Activated CD4-positive, alpha-beta T cell treated with anti-CD3 and anti-CD28 coated beads, Interleukin-2, amount 10 ng/mL, durations not matched to agents 24 days and 14 days (primary cell): ENCODE results near the gene VIM. TPM values are rescaled to one million over a fixed set of nuclear protein-coding genes. Genes with fewer than 3 reads are reported as not detected.
A peak's percentile ranks its signal among the peaks of the same experiment; 100 is the strongest.

ENCODE experiments used
- DNase-seq: peaks from one replicate; pipeline ENCODE4 v3.0.0; 2022
- H3K27ac Mint-ChIP-seq: one replicate; pipeline ENCODE4 v1.8.0; 2022; ENCODE audit warnings: mild to moderate bottlenecking, mixed read lengths
- H3K27me3 Mint-ChIP-seq: one replicate; pipeline ENCODE4 v1.8.0; 2022; ENCODE audit warnings: mixed read lengths
- H3K36me3 Mint-ChIP-seq: one replicate; pipeline ENCODE4 v1.8.0; 2022; ENCODE audit warnings: low read depth, mild to moderate bottlenecking, mixed read lengths
- H3K4me1 Mint-ChIP-seq: one replicate; pipeline ENCODE4 v1.8.0; 2021; ENCODE audit warnings: mixed read lengths
- H3K4me3 Mint-ChIP-seq: one replicate; pipeline ENCODE4 v1.8.0; 2022; ENCODE audit warnings: mild to moderate bottlenecking, moderate library complexity, mixed read lengths
- H3K9me3 Mint-ChIP-seq: one replicate; pipeline ENCODE4 v1.8.0; 2021; ENCODE audit warnings: mixed read lengths
- intact Hi-C: fragments of 100-400 bp; cut with micrococcal nuclease; formaldehyde crosslinking; loops from one replicate; pipeline ENCODE4 v1.15.1; 2023
- total RNA-seq: library from RNA; stranded (reverse); gene quantifications from 2 replicates; pipeline ENCODE4 v1.2.3, GENCODE V29; 2022

The VIM gene
- total RNA-seq, 1 donor from 2014 or later = 178 TPM

DNA sequence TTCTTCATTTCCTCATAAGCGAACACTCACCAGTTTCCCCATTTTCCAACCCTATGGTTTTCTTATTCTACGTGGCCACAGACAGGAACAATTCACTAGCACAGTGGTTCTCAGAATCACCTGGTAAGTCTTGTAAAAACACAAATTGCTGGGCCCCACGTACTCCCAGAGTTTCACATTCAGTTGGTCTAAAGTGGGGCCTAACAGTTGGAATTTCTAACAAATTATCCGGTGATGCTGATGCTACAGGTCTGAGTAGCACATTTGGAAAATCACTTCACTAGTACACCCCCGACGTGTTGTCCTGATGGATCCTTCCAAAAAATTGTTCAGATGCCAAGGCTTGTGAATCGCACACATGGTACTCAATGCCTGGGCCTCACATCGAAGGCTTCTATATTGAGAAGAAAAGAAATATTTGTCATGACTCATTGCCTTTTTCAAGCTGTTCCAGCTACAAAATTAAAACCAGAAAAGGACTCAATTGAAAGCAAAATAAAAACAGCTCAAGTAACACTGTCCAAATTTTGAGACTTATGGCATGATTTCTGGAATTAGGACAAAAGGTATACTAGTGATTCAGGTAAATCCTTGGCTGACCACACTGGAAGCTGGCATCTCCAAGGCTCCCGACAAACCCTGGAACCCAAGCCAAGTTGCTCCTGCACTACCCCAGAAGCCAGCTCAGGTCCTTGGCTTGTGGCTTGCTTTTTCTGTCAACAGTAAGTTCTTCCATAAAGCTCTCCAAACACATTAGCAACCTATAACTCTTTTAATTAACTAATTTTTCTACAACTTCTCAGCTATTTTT is 12.9 kb upstream of the VIM start:
- H3K9me3 Mint-ChIP-seq = peaks cover 5% of the 10 kb centered on the region
- intact Hi-C loops = no loop called here

DNA sequence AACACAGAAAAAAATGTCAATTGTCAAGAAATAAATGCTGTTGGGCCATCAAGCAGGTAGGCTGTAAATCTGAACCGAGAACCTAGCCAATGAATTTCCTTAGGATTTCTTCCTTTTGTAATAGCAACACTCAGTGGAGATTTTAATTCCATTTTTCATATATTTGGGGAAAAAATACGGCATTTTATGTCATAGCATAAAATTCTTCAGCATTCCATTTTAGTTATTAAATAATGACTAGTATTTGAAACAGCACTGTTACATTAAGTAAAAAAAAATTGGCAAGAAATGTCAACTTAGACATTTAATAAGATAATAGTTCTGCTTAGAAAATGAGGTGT is 12.3 kb upstream of the VIM start:
- peaks cover 28% of the 10 kb centered on the region for H3K4me1 Mint-ChIP-seq
- H3K27me3 Mint-ChIP-seq = no peaks in the 10 kb centered on the region
- peaks cover 19% of the 10 kb centered on the region for H3K36me3 Mint-ChIP-seq
- intact Hi-C loops = loop anchor here (1.0 kb wide), 6 partner anchors 9 to 213 kb away; partner anchors contain the start of gene TRDMT1
- H3K9me3 Mint-ChIP-seq = peaks cover 5% of the 10 kb centered on the region
- H3K27ac Mint-ChIP-seq = peak overlapping the region; percentile 88
- DNase-seq = no peak
- H3K4me3 Mint-ChIP-seq = no peak overlapping the region

More for the DNA sequence above, 12.9 kb upstream of the VIM start:
- H3K27me3 Mint-ChIP-seq = no peaks in the 10 kb centered on the region
- peaks cover 27% of the 10 kb centered on the region for H3K4me1 Mint-ChIP-seq
- no peak overlapping the region for H3K4me3 Mint-ChIP-seq
- peaks cover 19% of the 10 kb centered on the region for H3K36me3 Mint-ChIP-seq
- peak; percentile 53 for DNase-seq
- no peak overlapping the region for H3K27ac Mint-ChIP-seq

DNA sequence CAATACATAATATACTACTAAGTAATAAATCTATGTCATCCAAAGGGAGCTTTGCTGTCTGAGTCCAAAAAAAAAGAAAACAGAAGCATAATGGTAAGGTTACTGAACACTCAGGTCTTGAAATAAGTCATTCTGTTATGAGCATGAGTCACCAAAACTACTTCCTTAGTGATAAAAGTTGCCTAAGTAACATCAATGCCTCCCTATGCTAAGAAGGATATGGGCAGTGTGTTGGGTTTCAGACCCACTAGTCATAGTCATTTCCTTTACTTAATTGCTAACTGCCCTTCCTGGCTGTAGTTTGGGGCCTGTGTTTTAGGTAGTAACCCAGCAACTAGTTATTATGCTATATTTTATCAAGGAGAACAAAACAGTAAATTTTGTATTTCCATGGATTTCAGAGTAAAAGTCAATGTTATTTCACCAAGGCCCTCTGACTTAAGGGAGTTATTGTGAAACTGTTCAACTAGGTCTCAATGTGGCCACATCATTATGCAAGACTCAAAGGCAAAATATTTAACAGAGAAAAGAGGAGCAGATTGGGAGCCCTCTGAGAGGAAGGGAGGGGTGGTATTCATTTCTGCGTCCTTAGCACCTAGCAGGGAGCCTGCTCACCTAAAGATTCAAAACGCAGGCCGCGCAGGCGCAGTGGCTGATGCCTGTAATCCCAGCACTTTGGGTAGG is 11.7 kb upstream of the VIM start:
- Mint-ChIP-seq H3K36me3 (peaks cover 19% of the 10 kb centered on the region), H3K27ac (peak overlapping the region; percentile 88), H3K4me3 (peak overlapping the region; percentile 8), H3K27me3 (no peaks in the 10 kb centered on the region), H3K9me3 (peaks cover 5% of the 10 kb centered on the region), H3K4me1 (peaks cover 32% of the 10 kb centered on the region)
- DNase-seq = peak; percentile 86
- intact Hi-C loops = loop anchor here (1.0 kb wide), 6 partner anchors 10 to 214 kb away; partner anchors contain the start of gene TRDMT1

DNA sequence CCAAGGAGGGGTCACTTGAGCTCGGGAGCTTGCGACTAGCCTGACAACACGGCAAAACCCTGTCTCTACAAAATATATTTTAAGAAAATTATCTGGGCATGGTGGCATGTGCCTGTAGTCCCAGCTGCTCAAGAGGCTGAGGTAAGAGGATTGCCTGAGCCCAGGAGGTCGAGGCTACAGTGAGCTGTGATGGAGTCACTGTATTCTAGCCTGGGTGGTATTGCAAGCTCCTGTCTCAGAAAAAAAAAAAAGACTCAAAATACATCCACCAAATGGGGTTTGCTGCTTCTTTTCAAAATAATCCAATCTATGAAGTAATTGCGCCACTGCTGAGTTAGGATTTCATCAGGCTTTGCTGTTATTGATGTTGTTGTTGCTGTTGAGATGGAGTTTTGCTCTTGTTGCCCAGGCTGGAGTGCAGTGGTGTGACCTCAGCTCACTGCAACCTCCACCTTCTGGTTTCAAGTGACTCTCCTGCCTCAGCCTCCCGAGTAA is 11.1 kb upstream of the VIM start:
- H3K9me3 Mint-ChIP-seq = peaks cover 5% of the 10 kb centered on the region
- H3K27ac Mint-ChIP-seq = peak overlapping the region; percentile 88
- DNase-seq = no peak
- intact Hi-C loops = loop anchor here (1.0 kb wide), 6 partner anchors 10 to 215 kb away; partner anchors contain the start of gene TRDMT1
- H3K36me3 Mint-ChIP-seq = peaks cover 19% of the 10 kb centered on the region
- peaks cover 32% of the 10 kb centered on the region for H3K4me1 Mint-ChIP-seq
- no peak overlapping the region for H3K4me3 Mint-ChIP-seq
- no peaks in the 10 kb centered on the region for H3K27me3 Mint-ChIP-seq

DNA sequence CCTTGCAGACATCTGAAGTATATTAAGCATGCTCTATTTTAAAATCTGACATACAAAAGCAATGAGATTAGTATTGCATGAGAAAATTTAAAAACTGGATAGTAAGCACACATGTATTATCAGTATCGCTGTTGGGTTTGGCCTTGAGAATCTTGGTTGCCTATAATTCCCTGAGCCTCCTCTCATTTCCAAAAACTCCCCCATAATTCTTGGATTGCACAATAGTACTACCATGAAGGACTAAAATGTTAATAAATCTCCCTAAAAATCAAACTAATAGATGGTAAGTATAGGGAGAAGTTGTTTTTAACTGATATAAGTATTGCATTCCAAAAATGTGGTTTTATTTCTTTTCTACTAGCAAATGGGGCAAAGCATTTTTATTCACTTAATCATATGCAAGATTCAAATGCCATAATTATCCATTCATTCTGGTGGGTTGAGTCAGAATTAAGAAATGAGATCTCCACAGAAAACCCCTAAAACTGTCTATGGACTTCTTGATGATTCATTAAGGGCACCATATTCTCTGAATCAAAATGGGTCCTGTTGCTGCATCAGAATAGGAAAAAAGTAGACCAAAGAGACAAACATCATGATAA is 10.3 kb upstream of the VIM start:
- DNase-seq = no peak
- no peak overlapping the region for H3K4me3 Mint-ChIP-seq
- peaks cover 30% of the 10 kb centered on the region for H3K4me1 Mint-ChIP-seq
- H3K27me3 Mint-ChIP-seq = no peaks in the 10 kb centered on the region
- peaks cover 5% of the 10 kb centered on the region for H3K9me3 Mint-ChIP-seq
- H3K36me3 Mint-ChIP-seq = peaks cover 15% of the 10 kb centered on the region
- H3K27ac Mint-ChIP-seq = peak overlapping the region; percentile 88
- intact Hi-C loops = no loop called here

DNA sequence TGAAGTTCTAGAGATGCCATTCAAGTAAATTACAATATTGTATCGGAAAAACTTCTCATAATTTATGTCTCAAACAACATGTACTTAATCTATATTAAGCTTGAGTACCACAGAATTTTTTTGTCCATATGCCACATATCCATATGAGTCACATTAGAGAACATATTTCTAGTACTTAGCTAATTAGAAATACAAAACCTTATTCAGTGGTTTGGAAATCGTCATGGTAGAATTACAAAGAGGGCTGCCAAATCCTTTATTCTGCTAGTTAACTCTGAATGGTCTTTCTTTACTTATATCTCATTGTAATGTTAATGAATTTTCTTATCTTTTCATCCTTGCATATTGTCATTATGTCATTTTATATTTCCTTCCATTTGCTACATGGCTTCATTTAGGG is 9.0 kb upstream of the VIM start:
- Mint-ChIP-seq H3K4me3 (no peak overlapping the region), H3K36me3 (peaks cover 16% of the 10 kb centered on the region), H3K9me3 (peaks cover 5% of the 10 kb centered on the region), H3K27ac (no peak overlapping the region), H3K4me1 (peaks cover 26% of the 10 kb centered on the region), H3K27me3 (peaks cover 2% of the 10 kb centered on the region)
- intact Hi-C loops = no loop called here
- no peak for DNase-seq

DNA sequence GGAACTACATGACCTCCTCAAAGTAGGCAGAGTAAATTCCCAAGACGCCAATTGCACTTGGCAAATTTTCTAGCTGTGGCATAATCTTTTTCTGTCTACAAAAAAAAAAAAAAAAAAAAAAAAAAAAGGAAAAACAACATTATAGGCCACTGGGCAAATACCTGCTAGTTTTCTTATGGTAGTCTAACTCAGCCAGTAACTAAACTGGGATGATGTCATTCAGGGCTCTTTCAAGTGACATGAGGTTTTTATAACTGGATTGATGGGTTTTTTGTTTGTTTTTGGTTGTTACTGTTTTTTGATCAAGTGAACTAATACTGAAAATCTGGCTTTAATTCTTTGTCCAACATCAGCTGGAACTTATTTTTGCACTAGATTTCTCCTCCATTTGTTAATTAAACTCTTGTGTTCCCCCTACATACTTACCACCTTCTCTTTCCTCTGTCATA is 7.4 kb upstream of the VIM start:
- intact Hi-C loops = no loop called here
- DNase-seq = no peak
- Mint-ChIP-seq H3K4me1 (peaks cover 22% of the 10 kb centered on the region), H3K27ac (no peak overlapping the region), H3K36me3 (peaks cover 19% of the 10 kb centered on the region), H3K27me3 (peaks cover 2% of the 10 kb centered on the region), H3K4me3 (no peak overlapping the region), H3K9me3 (peaks cover 5% of the 10 kb centered on the region)

DNA sequence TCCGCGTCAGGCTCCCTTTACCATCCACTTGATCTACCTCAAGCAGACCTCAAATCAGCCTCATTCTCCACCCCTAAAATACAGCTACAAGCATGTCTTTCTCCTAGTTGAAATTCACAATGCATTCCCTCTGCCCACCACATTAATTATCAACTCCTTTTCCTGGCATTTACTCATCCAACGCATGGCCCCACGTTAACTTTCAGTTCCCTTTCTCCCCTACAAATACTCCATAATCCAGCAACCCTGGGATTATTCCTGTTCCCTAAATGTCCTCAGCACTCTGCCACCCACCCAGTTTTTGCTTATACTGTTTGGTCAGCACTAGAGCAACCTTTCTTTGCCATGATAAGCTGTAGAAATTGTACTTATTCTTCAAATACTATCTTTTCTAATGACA is 5.7 kb upstream of the VIM start:
- intact Hi-C loops = no loop called here

DNA sequence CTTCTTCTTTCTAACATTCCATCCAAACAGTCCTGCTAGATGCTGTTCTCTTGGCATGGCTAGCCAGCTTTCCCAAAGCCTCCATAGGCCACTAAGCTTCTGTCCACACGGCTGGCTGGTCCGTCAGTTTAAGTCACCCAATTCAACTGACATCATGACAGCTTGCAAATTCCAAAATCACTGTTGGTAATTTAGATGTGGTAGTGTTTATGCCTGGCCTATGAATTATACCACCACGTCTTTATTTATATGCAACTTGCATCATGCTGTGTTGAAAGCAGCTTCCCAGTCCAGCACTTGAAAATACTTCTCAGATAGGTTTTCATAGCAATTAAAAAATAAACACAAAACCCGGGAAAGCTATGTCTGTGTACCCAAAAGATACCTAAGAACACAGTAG is 2.2 kb upstream of the VIM start:
- Mint-ChIP-seq H3K4me3 (no peak overlapping the region), H3K36me3 (peaks cover 18% of the 10 kb centered on the region), H3K27me3 (peaks cover 2% of the 10 kb centered on the region), H3K9me3 (no peaks in the 10 kb centered on the region), H3K27ac (no peak overlapping the region), H3K4me1 (peaks cover 32% of the 10 kb centered on the region)
- no peak for DNase-seq
- intact Hi-C loops = loop anchor here (5.0 kb wide), 1 partner anchor 416 kb away; the partner anchor contains the start of gene STAM

More for the DNA sequence above, 5.7 kb upstream of the VIM start:
- no peak overlapping the region for H3K27ac Mint-ChIP-seq
- DNase-seq = no peak
- H3K4me3 Mint-ChIP-seq = no peak overlapping the region
- peaks cover 23% of the 10 kb centered on the region for H3K36me3 Mint-ChIP-seq
- peaks cover 2% of the 10 kb centered on the region for H3K27me3 Mint-ChIP-seq
- H3K4me1 Mint-ChIP-seq = peaks cover 29% of the 10 kb centered on the region
- peaks cover 5% of the 10 kb centered on the region for H3K9me3 Mint-ChIP-seq

DNA sequence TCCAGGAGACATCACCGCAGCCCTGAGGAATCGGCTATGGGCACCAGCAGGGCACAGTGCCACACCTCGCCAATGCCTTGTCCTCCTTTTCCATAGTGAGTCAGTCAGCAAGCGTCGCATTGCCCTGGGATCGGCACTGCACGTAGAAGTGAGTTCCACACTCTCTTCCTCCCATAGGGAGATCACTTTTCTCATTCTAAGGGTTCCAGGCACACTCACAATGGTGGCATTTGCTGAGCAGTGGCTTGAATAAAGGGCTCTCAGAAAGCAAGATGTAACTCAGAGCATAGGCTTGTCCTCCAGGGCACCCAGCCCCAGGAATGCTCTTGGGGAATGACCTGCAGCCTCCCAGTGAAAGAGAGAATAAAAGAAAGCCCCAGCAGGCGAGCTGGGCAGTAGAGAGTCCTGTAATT is 1.1 kb upstream of the VIM start:
- H3K4me1 Mint-ChIP-seq = peaks cover 36% of the 10 kb centered on the region
- peaks cover 2% of the 10 kb centered on the region for H3K27me3 Mint-ChIP-seq
- peak overlapping the region; percentile 96 for H3K4me3 Mint-ChIP-seq

DNA sequence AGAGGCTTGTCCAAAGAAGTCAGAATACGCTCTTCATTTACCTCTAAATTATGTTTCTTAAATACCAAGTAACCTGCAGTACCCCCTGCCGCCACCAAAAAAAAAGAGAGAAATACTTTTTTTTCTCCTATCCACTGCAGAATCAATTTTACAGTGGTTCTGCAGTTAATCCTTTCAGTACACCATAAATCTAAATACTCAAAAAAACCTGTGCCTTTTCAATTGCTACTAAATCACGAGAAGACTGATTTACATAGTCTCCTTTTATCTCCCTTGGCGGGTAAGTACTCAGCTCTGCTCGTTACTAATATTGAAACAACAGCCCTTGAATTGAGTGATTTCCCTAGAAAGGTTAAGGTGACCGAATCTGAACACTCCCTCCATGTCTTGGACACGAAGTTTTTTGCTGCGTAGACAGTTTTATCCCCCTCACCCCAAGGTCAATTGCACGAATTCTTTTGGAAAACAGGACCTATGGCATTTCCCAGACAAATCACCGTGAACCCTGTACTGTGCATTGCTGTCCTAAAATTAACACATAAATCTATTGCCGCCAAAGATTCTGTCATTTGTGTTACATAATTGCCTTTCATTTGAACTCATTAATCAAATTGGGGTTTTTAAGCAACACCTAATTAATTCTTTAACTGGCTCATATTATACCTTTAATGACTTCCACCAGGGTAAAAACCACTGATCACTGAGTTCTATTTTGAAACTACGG is 512 bp upstream of the VIM start:
- Mint-ChIP-seq H3K4me1 (peaks cover 42% of the 10 kb centered on the region), H3K27me3 (peaks cover 2% of the 10 kb centered on the region), H3K36me3 (peaks cover 34% of the 10 kb centered on the region), H3K27ac (peak overlapping the region; percentile 95), H3K9me3 (no peaks in the 10 kb centered on the region), H3K4me3 (peak overlapping the region; percentile 96)
- intact Hi-C loops = loop anchor here (1.0 to 5.0 kb wide), 9 partner anchors 11 to 415 kb away; partner anchors contain the start of genes RSU1, STAM and TRDMT1
- DNase-seq = peak; percentile 83

More for the DNA sequence above, 1.1 kb upstream of the VIM start:
- peaks cover 28% of the 10 kb centered on the region for H3K36me3 Mint-ChIP-seq
- H3K27ac Mint-ChIP-seq = peak overlapping the region; percentile 95
- H3K9me3 Mint-ChIP-seq = no peaks in the 10 kb centered on the region
- intact Hi-C loops = loop anchor here (1.0 to 5.0 kb wide), 5 partner anchors 11 to 415 kb away; partner anchors contain the start of genes STAM and TRDMT1
- no peak for DNase-seq

DNA sequence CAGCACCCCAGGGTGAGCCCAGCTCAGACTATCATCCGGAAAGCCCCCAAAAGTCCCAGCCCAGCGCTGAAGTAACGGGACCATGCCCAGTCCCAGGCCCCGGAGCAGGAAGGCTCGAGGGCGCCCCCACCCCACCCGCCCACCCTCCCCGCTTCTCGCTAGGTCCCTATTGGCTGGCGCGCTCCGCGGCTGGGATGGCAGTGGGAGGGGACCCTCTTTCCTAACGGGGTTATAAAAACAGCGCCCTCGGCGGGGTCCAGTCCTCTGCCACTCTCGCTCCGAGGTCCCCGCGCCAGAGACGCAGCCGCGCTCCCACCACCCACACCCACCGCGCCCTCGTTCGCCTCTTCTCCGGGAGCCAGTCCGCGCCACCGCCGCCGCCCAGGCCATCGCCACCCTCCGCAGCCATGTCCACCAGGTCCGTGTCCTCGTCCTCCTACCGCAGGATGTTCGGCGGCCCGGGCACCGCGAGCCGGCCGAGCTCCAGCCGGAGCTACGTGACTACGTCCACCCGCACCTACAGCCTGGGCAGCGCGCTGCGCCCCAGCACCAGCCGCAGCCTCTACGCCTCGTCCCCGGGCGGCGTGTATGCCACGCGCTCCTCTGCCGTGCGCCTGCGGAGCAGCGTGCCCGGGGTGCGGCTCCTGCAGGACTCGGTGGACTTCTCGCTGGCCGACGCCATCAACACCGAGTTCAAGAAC is 1.1 kb downstream of the VIM start:
- Mint-ChIP-seq H3K4me1 (peaks cover 48% of the 10 kb centered on the region), H3K27ac (peak overlapping the region; percentile 95), H3K36me3 (peaks cover 40% of the 10 kb centered on the region), H3K27me3 (no peaks in the 10 kb centered on the region), H3K9me3 (no peaks in the 10 kb centered on the region), H3K4me3 (peak overlapping the region; percentile 96)
- DNase-seq = peak; percentile 94
- intact Hi-C loops = loop anchor here (2.0 to 5.0 kb wide), 2 partner anchors 412 to 413 kb away; partner anchors contain the start of genes RSU1 and STAM

DNA sequence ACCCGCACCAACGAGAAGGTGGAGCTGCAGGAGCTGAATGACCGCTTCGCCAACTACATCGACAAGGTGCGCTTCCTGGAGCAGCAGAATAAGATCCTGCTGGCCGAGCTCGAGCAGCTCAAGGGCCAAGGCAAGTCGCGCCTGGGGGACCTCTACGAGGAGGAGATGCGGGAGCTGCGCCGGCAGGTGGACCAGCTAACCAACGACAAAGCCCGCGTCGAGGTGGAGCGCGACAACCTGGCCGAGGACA is 1.6 kb downstream of the VIM start:
- no peaks in the 10 kb centered on the region for H3K27me3 Mint-ChIP-seq
- DNase-seq = no peak
- peak overlapping the region; percentile 96 for H3K4me3 Mint-ChIP-seq
- peak overlapping the region; percentile 95 for H3K27ac Mint-ChIP-seq
- H3K4me1 Mint-ChIP-seq = peaks cover 52% of the 10 kb centered on the region
- H3K36me3 Mint-ChIP-seq = peaks cover 45% of the 10 kb centered on the region
- H3K9me3 Mint-ChIP-seq = no peaks in the 10 kb centered on the region
- intact Hi-C loops = loop anchor here (2.0 to 5.0 kb wide), 2 partner anchors 413 kb away; partner anchors contain the start of genes RSU1 and STAM
